Astrocyte of the cerebellum (primary cell): Measurements from ENCODE around the gene ADCK2.
A peak's percentile ranks its signal among the peaks of the same experiment; 100 is the strongest.

ENCODE experiments used
- DNase-seq: peaks from one replicate; pipeline ENCODE4 v3.0.0-alpha.2; 2011; ENCODE audit warnings: low read depth
- H3K4me3 ChIP-seq: 2 replicates; pipeline ENCODE4 v1.5.1; 2011; ENCODE audit warnings: mild to moderate bottlenecking, low read depth, low read length, moderate library complexity
- CTCF ChIP-seq: IDR thresholded peaks from 2 replicates; pipeline ENCODE4 v1.5.1; 2012; ENCODE audit warnings: low read length, low read depth, moderate library complexity, mild to moderate bottlenecking; ENCODE audit errors: missing control alignments
- in situ Hi-C: cut with HindIII; loops from 2 replicates; pipeline ENCODE4 v1.10.0; 2017; ENCODE audit warnings: low sequenced_read_pairs

The ADCK2 gene

GRCh38 chr7:140723006-140723405 is 50.3 kb downstream of the ADCK2 start:
- in situ Hi-C loops = no loop called here
- no peak for TF ChIP-seq CTCF
- no peak for DNase-seq
- H3K4me3 ChIP-seq = no peak overlapping the region

- in situ Hi-C loops = no loop called here
These were observed 50.8 kb downstream of the ADCK2 start for GRCh38 chr7:140723574-140723973.

GRCh38 chr7:140724706-140725105 is 52.0 kb downstream of the ADCK2 start:
- in situ Hi-C loops = no loop called here
- no peak for DNase-seq
- TF ChIP-seq CTCF = no peak
- H3K4me3 ChIP-seq = no peak overlapping the region

More at GRCh38 chr7:140723574-140723973, 50.8 kb downstream of the ADCK2 start:
- no peak overlapping the region for H3K4me3 ChIP-seq
- TF ChIP-seq CTCF = no peak
- no peak for DNase-seq

- peak; percentile 9 for DNase-seq
- in situ Hi-C loops = no loop called here
- H3K4me3 ChIP-seq = no peak overlapping the region
- peak; percentile 53 for TF ChIP-seq CTCF
These were observed 53.5 kb downstream of the ADCK2 start for GRCh38 chr7:140726281-140726680.

GRCh38 chr7:140732416-140732815 is 59.7 kb downstream of the ADCK2 start:
- no peak overlapping the region for H3K4me3 ChIP-seq
- DNase-seq = no peak
- in situ Hi-C loops = no loop called here
- TF ChIP-seq CTCF = no peak

GRCh38 chr7:140734096-140734495 is 61.4 kb downstream of the ADCK2 start:
- in situ Hi-C loops = no loop called here
- no peak overlapping the region for H3K4me3 ChIP-seq
- no peak for TF ChIP-seq CTCF
- DNase-seq = no peak

- TF ChIP-seq CTCF = no peak
- no peak overlapping the region for H3K4me3 ChIP-seq
- in situ Hi-C loops = no loop called here
- DNase-seq = no peak
These were observed 62.0 kb downstream of the ADCK2 start for GRCh38 chr7:140734729-140735128.
